ENCODE results near the gene PSMG1.

PSMG1 gene

GRCh38 chr21:39173716-39174680 is 9.3 kb downstream of the PSMG1 start:
- Histone ChIP-seq H3K4me2 (no peak overlapping the region), H3K79me2 (ENCODE audit: insufficient read depth, low read depth) (peaks cover 3% of the 10 kb centered on the region; the same call in 1 of the 2 replicates), H3K27me3 (ENCODE audit: insufficient read depth, low read depth) (no peaks in the 10 kb centered on the region), H3K4me3 (IDR thresholded peaks at IDR 0.05; ENCODE audit: insufficient read depth, low read depth, low read length) (no peak overlapping the region), H2AFZ (ENCODE audit: low read depth) (no peak overlapping the region), H3K4me1 (ENCODE audit: low read depth, poor library complexity, severe bottlenecking) (no peaks in the 10 kb centered on the region), H3K36me3 (ENCODE audit: insufficient read depth) (no peaks in the 10 kb centered on the region), H3K9ac (no peak overlapping the region), H4K20me1 (ENCODE audit: insufficient read depth) (no peaks in the 10 kb centered on the region; the same call in 1 of the 2 replicates), H3K27ac (no peak overlapping the region)
- TF ChIP-seq CTCF (conservative IDR thresholded peaks at IDR 0.05; ENCODE audit: low read depth, low read length) = no peak

- no peak overlapping the region for H3K4me2 ChIP-seq
- H4K20me1 ChIP-seq (ENCODE audit: insufficient read depth) = no peaks in the 10 kb centered on the region; the same call in 1 of the 2 replicates
- no peaks in the 10 kb centered on the region for H3K4me1 ChIP-seq (ENCODE audit: low read depth, poor library complexity, severe bottlenecking)
- H3K79me2 ChIP-seq (ENCODE audit: insufficient read depth, low read depth) = no peaks in the 10 kb centered on the region
- H2AFZ ChIP-seq (ENCODE audit: low read depth) = no peak overlapping the region
- no peak overlapping the region for H3K27ac ChIP-seq
- no peak overlapping the region for H3K9ac ChIP-seq
- H3K36me3 ChIP-seq (ENCODE audit: insufficient read depth) = no peaks in the 10 kb centered on the region
- no peak for TF ChIP-seq CTCF (conservative IDR thresholded peaks at IDR 0.05; ENCODE audit: low read depth, low read length)
- H3K4me3 ChIP-seq (IDR thresholded peaks at IDR 0.05; ENCODE audit: insufficient read depth, low read depth, low read length) = no peak overlapping the region
- no peaks in the 10 kb centered on the region for H3K27me3 ChIP-seq (ENCODE audit: insufficient read depth, low read depth)
These were observed 13.3 kb downstream of the PSMG1 start for GRCh38 chr21:39169906-39170305.

GRCh38 chr21:39168800-39169199 is 14.5 kb downstream of the PSMG1 start:
- H3K79me2 ChIP-seq (ENCODE audit: insufficient read depth, low read depth) = no peaks in the 10 kb centered on the region
- H3K4me2 ChIP-seq = no peak overlapping the region
- no peak overlapping the region for H2AFZ ChIP-seq (ENCODE audit: low read depth)
- H3K27ac ChIP-seq = no peak overlapping the region
- no peak for TF ChIP-seq CTCF (conservative IDR thresholded peaks at IDR 0.05; ENCODE audit: low read depth, low read length)
- no peak overlapping the region for H3K9ac ChIP-seq
- H3K4me1 ChIP-seq (ENCODE audit: low read depth, poor library complexity, severe bottlenecking) = no peaks in the 10 kb centered on the region
- H3K27me3 ChIP-seq (ENCODE audit: insufficient read depth, low read depth) = no peaks in the 10 kb centered on the region
- no peaks in the 10 kb centered on the region for H3K36me3 ChIP-seq (ENCODE audit: insufficient read depth)
- no peaks in the 10 kb centered on the region for H4K20me1 ChIP-seq (ENCODE audit: insufficient read depth)
- no peak overlapping the region for H3K4me3 ChIP-seq (IDR thresholded peaks at IDR 0.05; ENCODE audit: insufficient read depth, low read depth, low read length)

- TF ChIP-seq CTCF (conservative IDR thresholded peaks at IDR 0.05; ENCODE audit: low read depth, low read length) = no peak
- Histone ChIP-seq H3K27me3 (ENCODE audit: insufficient read depth, low read depth) (no peaks in the 10 kb centered on the region), H3K36me3 (ENCODE audit: insufficient read depth) (no peaks in the 10 kb centered on the region), H2AFZ (ENCODE audit: low read depth) (no peak overlapping the region), H3K27ac (no peak overlapping the region), H4K20me1 (ENCODE audit: insufficient read depth) (no peaks in the 10 kb centered on the region), H3K4me2 (no peak overlapping the region), H3K79me2 (ENCODE audit: insufficient read depth, low read depth) (no peaks in the 10 kb centered on the region), H3K4me3 (IDR thresholded peaks at IDR 0.05; ENCODE audit: insufficient read depth, low read depth, low read length) (no peak overlapping the region), H3K9ac (no peak overlapping the region), H3K4me1 (ENCODE audit: low read depth, poor library complexity, severe bottlenecking) (no peaks in the 10 kb centered on the region)
These were observed 18.7 kb downstream of the PSMG1 start for GRCh38 chr21:39164523-39164922.

Data from KMS-11 (cell line).